ENCODE data around the gene CNTD1.

Gene CNTD1

DNA sequence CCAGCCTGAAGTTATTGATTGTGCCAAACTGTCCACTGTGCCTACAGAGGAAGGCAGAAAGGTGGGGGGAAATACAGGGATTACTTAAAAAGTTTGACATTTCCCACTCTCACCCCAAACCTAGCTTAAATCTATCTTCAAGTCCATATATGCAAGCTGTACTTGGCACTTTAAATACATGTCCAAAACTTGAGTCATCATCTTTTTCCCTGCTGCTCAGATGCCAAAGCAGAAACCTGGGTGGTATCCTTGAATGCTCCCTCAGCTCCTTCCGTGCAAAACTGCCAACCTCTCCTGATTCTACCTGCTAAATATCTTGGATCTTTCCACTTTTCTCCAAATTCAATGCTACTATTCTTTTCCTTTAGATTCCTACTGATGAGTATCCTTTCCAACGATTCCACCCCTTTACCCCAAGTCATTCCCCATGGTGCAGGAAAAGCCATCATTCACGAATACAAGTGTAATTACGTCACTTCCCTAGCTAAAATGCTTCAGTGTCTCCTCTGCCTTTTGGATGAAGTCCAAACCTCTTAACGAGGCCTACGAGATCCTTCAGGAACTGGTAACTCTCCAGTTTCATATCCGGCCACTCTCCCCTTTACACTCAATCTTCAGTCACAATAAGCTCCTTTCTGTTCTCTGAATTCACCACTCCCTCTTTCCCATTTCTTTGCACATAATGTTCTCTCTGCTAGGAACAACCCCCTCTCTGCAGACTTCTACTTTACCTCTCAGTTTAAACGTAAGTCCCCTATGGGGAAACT lies 16.2 kb downstream of the CNTD1 start:
- TF ChIP-seq GATA3 (IDR thresholded peaks at IDR 0.05; ENCODE audit: low read depth, low read length) (no peak), GATA2 (IDR thresholded peaks at IDR 0.05; ENCODE audit: low read depth, low read length) (no peak)

GRCh38 chr17:42817866-42818265 lies 19.2 kb downstream of the CNTD1 start:
- no peak for TF ChIP-seq GATA3 (IDR thresholded peaks at IDR 0.05; ENCODE audit: low read depth, low read length)
- TF ChIP-seq GATA2 (IDR thresholded peaks at IDR 0.05; ENCODE audit: low read depth, low read length) = no peak

- TF ChIP-seq GATA3 (IDR thresholded peaks at IDR 0.05; ENCODE audit: low read depth, low read length) (no peak), GATA2 (IDR thresholded peaks at IDR 0.05; ENCODE audit: low read depth, low read length) (no peak)
These were observed 19.7 kb downstream of the CNTD1 start for GRCh38 chr17:42818379-42818778.

- no peak for TF ChIP-seq GATA3 (IDR thresholded peaks at IDR 0.05; ENCODE audit: low read depth, low read length)
- TF ChIP-seq GATA2 (IDR thresholded peaks at IDR 0.05; ENCODE audit: low read depth, low read length) = no peak
These were observed 21.4 kb downstream of the CNTD1 start for GRCh38 chr17:42819939-42820535.

- TF ChIP-seq GATA3 (IDR thresholded peaks at IDR 0.05; ENCODE audit: low read depth, low read length) (no peak), GATA2 (IDR thresholded peaks at IDR 0.05; ENCODE audit: low read depth, low read length) (no peak)
These were observed 22.5 kb downstream of the CNTD1 start for GRCh38 chr17:42821176-42821575.

- TF ChIP-seq GATA3 (IDR thresholded peaks at IDR 0.05; ENCODE audit: low read depth, low read length) (no peak), GATA2 (IDR thresholded peaks at IDR 0.05; ENCODE audit: low read depth, low read length) (no peak)
These were observed 28.8 kb downstream of the CNTD1 start for GRCh38 chr17:42827472-42827871.

DNA sequence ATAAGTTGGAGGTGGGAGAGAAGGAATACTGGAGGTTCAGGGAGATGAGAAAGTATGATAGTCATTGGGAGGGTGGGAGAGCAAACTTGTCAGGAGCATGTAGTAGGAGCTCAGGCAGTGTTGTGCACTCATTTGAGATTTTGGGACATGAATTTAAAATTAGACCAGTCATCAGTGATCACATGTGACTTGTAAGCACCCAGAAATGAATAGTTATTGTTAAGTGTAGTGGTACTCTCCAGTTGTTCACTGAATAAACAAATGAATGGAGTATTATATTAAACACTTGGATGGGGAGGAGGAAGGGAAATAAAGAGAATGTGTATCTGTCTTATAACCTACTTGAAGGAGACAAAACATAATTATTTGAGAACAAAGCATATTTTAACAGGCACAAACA lies 32.3 kb downstream of the CNTD1 start:
- TF ChIP-seq GATA3 (IDR thresholded peaks at IDR 0.05; ENCODE audit: low read depth, low read length) = no peak
- TF ChIP-seq GATA2 (IDR thresholded peaks at IDR 0.05; ENCODE audit: low read depth, low read length) = no peak

DNA sequence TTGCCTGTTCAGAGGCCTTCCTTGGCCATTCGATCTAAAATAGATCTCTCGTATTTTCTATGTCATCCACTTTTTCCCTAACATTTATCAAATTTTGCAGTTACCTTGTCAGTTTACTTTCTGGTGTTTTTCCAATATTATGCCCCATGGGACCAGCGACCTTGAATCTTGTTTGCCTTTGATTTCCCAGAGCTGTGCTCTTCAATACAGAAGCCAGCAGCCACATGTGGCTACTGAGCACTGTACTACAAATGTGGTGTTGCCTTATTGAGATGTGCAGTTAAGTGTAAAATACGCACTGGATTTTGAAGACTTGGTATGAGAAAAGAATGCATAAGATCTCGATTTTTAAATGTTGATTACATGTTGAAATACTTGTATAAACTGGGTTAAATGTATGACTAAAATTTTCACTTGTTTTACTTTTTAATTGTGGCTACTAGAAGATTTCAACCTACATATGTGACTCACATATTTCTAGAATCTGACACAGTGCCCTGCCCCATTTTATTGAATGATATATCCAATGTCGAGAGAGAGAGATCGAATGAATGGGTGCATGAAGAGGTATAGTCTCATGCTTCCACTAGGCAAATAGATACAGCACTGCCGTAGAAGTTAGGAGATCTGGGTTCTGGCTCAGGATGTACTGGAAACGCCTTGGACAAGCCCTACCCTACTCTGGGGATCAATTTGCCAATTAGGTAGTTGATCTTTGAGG lies 33.7 kb downstream of the CNTD1 start:
- TF ChIP-seq GATA3 (IDR thresholded peaks at IDR 0.05; ENCODE audit: low read depth, low read length) = no peak

GRCh38 chr17:42832934-42833766 lies 34.5 kb downstream of the CNTD1 start, which contains the start of gene PSME3:
Gene PSME3 (plus strand): TSS chr17:42833397. CDS start chr17:42833632, 235 bp downstream.
- TF ChIP-seq GATA2 (IDR thresholded peaks at IDR 0.05; ENCODE audit: low read depth, low read length) (no peak; the same call in 1 of the 2 replicates), GATA3 (IDR thresholded peaks at IDR 0.05; ENCODE audit: low read depth, low read length) (no peak)

- TF ChIP-seq GATA3 (IDR thresholded peaks at IDR 0.05; ENCODE audit: low read depth, low read length) = no peak
- TF ChIP-seq GATA2 (IDR thresholded peaks at IDR 0.05; ENCODE audit: low read depth, low read length) = no peak
These were observed 35.2 kb downstream of the CNTD1 start for GRCh38 chr17:42833767-42834422.

DNA sequence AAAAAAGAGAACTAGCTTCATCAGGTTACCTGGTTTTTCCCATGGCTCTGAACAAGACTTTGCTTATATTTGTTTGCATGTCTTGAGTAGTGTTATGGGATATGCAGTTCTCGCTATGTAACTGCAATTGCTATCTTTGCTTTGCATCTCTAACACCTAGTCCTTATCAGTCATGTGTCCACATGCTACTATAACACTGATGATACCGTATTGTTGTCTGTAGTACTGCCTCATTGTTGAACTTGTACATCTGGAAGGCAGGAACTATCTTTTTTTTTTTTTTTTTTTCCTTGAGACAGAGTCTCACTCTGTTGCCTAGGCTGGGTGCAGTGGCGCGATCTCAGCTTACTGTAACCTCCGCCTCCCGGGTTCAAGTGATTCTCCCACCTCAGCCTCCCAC lies 37.1 kb downstream of the CNTD1 start:
- TF ChIP-seq GATA3 (IDR thresholded peaks at IDR 0.05; ENCODE audit: low read depth, low read length) = no peak
- no peak for TF ChIP-seq GATA2 (IDR thresholded peaks at IDR 0.05; ENCODE audit: low read depth, low read length)

GRCh38 chr17:42841975-42842685 lies 43.5 kb downstream of the CNTD1 start:
- TF ChIP-seq GATA2 (IDR thresholded peaks at IDR 0.05; ENCODE audit: low read depth, low read length) = no peak

- TF ChIP-seq GATA3 (IDR thresholded peaks at IDR 0.05; ENCODE audit: low read depth, low read length) (no peak), GATA2 (IDR thresholded peaks at IDR 0.05; ENCODE audit: low read depth, low read length) (no peak)
These were observed 44.8 kb downstream of the CNTD1 start for GRCh38 chr17:42843358-42843934.
